Measurements from ENCODE around the gene PARVB. TPM values are rescaled to one million over a fixed set of nuclear protein-coding genes. Genes with fewer than 3 reads are reported as not detected.

Gene PARVB
- total RNA-seq, 1 experiment from 2014 or later, result 35.3 TPM

DNA sequence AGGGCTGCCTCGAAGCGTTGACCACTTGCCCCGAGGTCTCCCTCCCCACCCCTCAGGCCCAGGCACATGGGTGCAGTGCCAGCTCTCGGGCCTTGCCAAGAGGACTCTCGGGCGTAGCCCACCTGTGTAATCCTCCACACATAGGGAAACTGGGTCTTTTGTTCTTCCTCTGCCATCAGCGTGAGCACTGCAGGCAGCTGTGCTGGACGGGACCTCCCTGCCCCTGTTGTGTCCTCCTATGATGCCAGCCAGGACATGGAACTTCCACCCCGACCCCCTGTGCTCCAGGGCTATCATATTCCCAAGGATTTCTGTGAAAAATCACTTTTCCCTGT is 66.4 kb downstream of the PARVB start:
- no peak for TF ChIP-seq CTCF (conservative IDR thresholded peaks at IDR 0.05)
- no peak for TF ChIP-seq EZH2 (IDR thresholded peaks at IDR 0.05; ENCODE audit: low read depth)

GRCh38 chr22:44091021-44091721 is 67.1 kb downstream of the PARVB start:
- no peak for DNase-seq
- CTCF ChIA-PET, result no interaction called here
- TF ChIP-seq EZH2 (IDR thresholded peaks at IDR 0.05; ENCODE audit: low read depth) (no peak), CTCF (conservative IDR thresholded peaks at IDR 0.05) (peak; percentile 51)

More for the DNA sequence above, 66.4 kb downstream of the PARVB start:
- Histone ChIP-seq H3K4me2 (no peak overlapping the region), H2AFZ (no peak overlapping the region), H4K20me1 (ENCODE audit: insufficient read depth) (0 out of 2 replicates have a peak, but pooled peaks cover 4% of the 10 kb centered on the region), H3K79me2 (ENCODE audit: low read depth) (no peaks in the 10 kb centered on the region), H3K4me1 (replicated peaks; ENCODE audit: insufficient read depth) (no peaks in the 10 kb centered on the region), H3F3A (ENCODE audit: insufficient read depth, low read depth) (peaks cover 8% of the 10 kb centered on the region; the same call in 1 of the 2 replicates), H3K36me3 (ENCODE audit: low read depth) (no peaks in the 10 kb centered on the region), H3K27me3 (ENCODE audit: insufficient read depth, low read depth) (no peaks in the 10 kb centered on the region), H3K9me2 (ENCODE audit: insufficient read depth) (no peaks in the 10 kb centered on the region), H3K27ac (no peak overlapping the region), H3K4me3 (no peak overlapping the region), H3K9me3 (ENCODE audit: insufficient read depth, low read depth) (no peaks in the 10 kb centered on the region)
- intact Hi-C loops (cut with micrococcal nuclease; ENCODE audit: unreplicated experiment), result no loop called here
- ChIA-PET CTCF (no interaction called here), POLR2A (ENCODE audit: unreplicated experiment) (no interaction called here)
- DNase-seq, result no peak
- BruUV-seq (replicated peaks), result no TSS peak

GRCh38 chr22:44091751-44092150 is 67.6 kb downstream of the PARVB start:
- Histone ChIP-seq H2AFZ (no peak overlapping the region), H3K36me3 (ENCODE audit: low read depth) (no peaks in the 10 kb centered on the region), H3K27me3 (ENCODE audit: insufficient read depth, low read depth) (no peaks in the 10 kb centered on the region), H3K4me3 (no peak overlapping the region), H3K4me1 (replicated peaks; ENCODE audit: insufficient read depth) (no peaks in the 10 kb centered on the region), H4K20me1 (ENCODE audit: insufficient read depth) (no peaks in the 10 kb centered on the region), H3K9me3 (ENCODE audit: insufficient read depth, low read depth) (no peaks in the 10 kb centered on the region), H3K27ac (no peak overlapping the region), H3F3A (ENCODE audit: insufficient read depth, low read depth) (peaks cover 8% of the 10 kb centered on the region; the same call in 1 of the 2 replicates), H3K9me2 (ENCODE audit: insufficient read depth) (no peaks in the 10 kb centered on the region), H3K4me2 (no peak overlapping the region), H3K79me2 (ENCODE audit: low read depth) (no peaks in the 10 kb centered on the region)
- ChIA-PET POLR2A (ENCODE audit: unreplicated experiment) (no interaction called here), CTCF (no interaction called here)
- DNase-seq, result no peak
- TF ChIP-seq CTCF (conservative IDR thresholded peaks at IDR 0.05), result peak; percentile 10; the same call in 1 of the 2 replicates
- no peak for TF ChIP-seq EZH2 (IDR thresholded peaks at IDR 0.05; ENCODE audit: low read depth)
- BruUV-seq (replicated peaks), result no TSS peak
- intact Hi-C loops (cut with micrococcal nuclease; ENCODE audit: unreplicated experiment), result no loop called here

More at GRCh38 chr22:44091021-44091721, 67.1 kb downstream of the PARVB start:
- intact Hi-C loops (cut with micrococcal nuclease; ENCODE audit: unreplicated experiment), result no loop called here
- Histone ChIP-seq H3K79me2 (ENCODE audit: low read depth) (no peaks in the 10 kb centered on the region), H2AFZ (no peak overlapping the region), H3F3A (ENCODE audit: insufficient read depth, low read depth) (peaks cover 8% of the 10 kb centered on the region; the same call in 1 of the 2 replicates), H3K27me3 (ENCODE audit: insufficient read depth, low read depth) (no peaks in the 10 kb centered on the region), H3K36me3 (ENCODE audit: low read depth) (no peaks in the 10 kb centered on the region), H3K4me2 (no peak overlapping the region), H3K9me2 (ENCODE audit: insufficient read depth) (no peaks in the 10 kb centered on the region), H3K9me3 (ENCODE audit: insufficient read depth, low read depth) (no peaks in the 10 kb centered on the region), H4K20me1 (ENCODE audit: insufficient read depth) (no peaks in the 10 kb centered on the region), H3K4me3 (no peak overlapping the region), H3K27ac (no peak overlapping the region), H3K4me1 (replicated peaks; ENCODE audit: insufficient read depth) (no peaks in the 10 kb centered on the region)
- POLR2A ChIA-PET (ENCODE audit: unreplicated experiment), result no interaction called here
- no TSS peak for BruUV-seq (replicated peaks)
